ENCODE results near the gene LPIN3.

LPIN3 gene

DNA sequence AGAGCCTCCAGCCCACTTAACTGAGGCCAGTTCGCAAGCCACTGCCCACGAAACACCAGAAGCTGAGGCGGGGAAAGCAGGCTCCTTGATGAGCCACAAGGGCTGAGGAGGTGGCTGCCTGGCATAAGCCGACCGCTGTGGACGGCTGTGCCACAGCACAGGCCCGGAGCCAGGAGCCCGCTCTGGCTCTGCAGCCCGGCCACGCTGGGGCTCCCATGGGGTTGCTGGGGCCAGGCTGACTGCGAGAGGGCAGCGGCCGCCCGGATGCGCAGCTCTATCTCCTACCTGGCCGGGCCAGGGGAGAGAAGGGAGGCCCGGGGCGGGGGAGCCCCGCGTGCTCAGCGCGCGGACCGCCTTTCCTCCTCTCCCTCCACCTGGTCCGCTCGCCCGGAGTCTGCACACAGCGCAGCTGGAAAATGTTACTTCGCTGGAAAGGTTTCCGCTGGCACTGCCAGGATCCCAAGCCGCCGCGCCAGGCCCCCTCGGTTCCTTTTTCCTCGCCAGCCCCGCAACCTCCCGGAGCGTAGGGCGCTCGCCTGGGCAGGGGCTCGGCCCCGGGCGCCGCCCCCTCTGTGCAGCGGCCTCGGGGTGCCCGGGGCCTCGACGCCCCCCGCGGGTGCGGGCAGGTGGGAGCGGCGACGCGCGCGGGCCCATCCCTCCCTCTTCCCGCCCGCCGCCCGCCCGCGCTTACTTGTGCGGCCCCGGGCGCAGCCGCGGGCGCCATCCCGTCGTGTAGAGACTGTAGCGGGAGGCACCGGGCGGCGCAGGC lies 25.3 kb downstream of the LPIN3 start:
- DNase-seq (ENCODE audit: low read depth), result no peak

DNA sequence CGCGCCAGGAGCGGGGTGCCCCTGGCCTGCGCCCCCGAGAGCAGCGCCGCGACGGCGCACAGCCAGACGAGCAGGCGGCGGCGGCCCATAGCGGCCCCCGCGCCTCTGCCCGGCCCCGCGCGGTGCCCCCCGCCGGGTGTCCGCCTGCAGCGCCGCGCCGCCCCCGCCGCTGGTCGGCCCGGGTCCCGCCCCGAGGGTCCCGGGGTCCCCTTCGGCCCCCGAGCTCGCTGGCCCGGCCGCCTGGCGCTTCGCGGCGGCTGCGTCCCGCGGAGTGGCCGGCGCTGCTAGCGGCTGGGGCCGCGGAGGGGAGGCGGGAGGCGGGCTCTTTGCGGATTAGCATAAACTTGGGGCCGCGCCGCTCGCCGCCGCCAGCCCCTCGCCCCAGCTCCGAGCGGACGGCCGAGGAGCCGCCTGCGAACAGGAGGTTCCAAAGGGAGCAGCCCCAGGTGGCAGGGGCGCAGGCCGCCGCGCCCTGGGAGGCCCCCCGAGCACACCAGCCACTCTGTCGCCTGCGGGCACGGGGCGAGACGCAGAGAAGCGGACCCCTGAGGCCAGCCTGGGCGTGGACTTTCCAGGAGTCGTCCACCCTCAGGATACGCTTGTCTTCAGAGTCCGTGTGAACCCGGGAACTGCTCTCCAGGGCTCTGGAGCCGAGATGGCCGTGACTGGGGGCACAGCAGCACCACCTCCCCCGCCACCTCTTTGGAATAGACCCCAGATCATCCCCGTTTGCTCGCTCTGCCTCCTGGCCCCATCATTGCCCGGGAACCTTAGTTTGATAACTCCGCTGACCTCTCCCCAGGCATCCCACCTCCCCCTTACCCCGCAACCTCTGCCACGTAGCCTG lies 26.1 kb downstream of the LPIN3 start, which contains the start of gene EMILIN3:
Gene EMILIN3 (minus strand): TSS at position 273 of the 847 bp plus-strand sequence. CDS start 184 bp downstream, at position 89.
- no peak for DNase-seq (ENCODE audit: low read depth)

GRCh38 chr20:41367393-41367695 lies 26.7 kb downstream of the LPIN3 start:
- DNase-seq (ENCODE audit: low read depth), result no peak

DNA sequence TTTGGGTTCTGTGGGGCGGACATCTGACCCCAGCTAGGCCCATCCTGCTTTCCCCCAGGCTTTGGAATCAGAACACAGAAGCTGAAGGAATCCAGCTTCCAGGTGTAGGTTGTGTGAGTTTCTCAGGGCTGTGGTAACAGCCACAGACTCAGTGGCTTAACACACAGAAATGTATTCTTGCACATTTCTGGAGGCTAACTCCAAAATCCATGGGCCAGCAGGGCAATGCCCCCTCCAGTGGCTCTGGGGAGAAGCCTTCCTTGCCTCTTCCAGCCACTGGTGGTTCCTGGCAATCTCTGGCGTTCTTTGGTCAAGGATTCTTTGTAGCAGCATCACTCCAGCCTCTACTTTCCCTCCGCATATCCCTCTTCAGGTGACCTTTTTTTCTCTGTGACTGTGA lies 27.3 kb downstream of the LPIN3 start:
- DNase-seq (ENCODE audit: low read depth), result no peak

- no peak for DNase-seq (ENCODE audit: low read depth)
Measured at GRCh38 chr20:41369673-41370072, 29.1 kb downstream of the LPIN3 start.

DNA sequence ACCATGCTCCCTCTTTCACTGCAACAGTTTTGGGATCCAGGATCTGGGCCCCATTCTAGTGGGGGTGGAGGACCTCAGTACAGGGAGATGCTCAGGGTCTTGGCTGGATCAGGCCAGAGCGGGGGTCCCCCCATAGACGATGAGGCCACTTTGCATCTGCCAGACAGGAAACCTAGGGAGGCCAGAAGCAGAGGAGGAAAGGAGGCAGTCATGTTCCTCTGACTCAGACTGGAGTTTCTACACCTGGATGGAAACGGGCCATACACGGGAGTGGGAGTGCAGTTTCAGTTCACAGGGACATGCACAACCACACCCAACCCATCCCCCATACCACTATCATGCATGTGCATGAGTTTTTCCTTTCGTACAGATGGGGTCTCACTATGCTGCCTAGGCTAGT lies 29.6 kb downstream of the LPIN3 start:
- DNase-seq (ENCODE audit: low read depth), result no peak

DNA sequence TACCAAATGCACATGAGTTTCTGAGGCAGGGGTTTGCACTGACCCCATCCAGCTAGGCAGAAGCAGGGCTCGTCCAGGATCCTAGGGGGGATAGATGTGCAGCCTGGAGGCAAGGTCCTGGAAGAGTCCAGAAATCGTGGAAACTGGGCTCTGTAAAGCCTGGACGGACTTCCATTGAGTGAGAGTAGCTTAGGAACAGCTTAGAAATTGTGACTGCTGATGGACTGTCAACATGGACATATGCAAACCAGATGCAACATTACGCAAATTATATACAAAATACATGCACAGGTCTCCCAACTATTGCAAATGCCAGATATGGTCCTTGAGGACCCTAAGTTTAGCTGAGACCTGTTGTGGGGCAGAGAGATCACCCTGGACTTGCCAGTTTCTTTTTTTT lies 30.8 kb downstream of the LPIN3 start:
- DNase-seq (ENCODE audit: low read depth), result no peak

- no peak for DNase-seq (ENCODE audit: low read depth)
Measured at GRCh38 chr20:41373251-41373783, 32.7 kb downstream of the LPIN3 start.

DNA sequence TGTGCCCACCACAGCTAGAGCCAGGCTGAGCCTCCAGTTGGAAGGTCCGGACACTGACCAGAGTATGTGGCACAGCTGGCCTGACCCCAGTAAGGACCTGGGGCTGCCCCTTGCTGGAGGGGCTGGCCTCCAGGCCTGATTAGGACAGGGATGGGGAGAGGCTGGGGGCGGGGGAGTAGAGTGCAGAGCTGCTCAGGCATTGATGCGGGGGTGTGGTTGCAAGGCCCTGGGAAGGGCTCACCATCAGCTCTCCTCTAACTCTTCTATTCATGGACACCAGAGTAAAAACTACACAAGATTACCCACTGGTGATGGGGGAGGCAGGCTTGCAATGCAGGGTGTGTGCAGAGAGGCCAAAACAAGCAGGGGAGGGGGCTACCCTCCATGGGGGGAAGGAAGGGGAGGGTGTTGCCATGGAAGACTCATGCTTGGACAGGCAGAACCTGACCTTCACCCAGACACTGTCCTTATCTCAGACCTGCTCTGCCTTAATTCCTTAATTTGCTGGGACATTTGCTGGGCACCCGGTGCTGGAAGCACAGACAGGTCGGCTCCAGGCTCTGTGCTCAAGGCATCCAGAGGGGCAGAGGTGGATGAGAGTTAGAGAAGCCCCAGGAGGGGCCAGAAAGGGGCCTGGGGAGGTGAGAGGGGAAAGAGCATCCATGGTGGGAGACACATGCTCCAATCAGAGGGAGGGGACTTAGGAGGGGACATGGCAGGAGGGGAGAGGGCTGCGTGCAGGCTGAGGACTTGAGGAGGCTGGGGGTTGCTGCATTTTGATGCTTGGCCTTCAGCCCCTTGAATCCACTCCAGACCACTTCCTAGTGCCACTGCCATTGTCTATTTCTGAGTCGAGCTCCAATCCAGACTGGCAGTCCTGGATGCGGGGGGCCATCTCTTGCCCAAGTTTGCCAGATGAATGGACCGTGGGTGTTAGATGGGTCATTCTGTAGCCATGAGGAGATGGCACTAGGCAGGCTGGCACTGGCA lies 33.6 kb downstream of the LPIN3 start:
- no peak for DNase-seq (ENCODE audit: low read depth)

- no peak for DNase-seq (ENCODE audit: low read depth)
Measured at GRCh38 chr20:41375846-41376245, 35.2 kb downstream of the LPIN3 start.

GRCh38 chr20:41376349-41376748 lies 35.7 kb downstream of the LPIN3 start:
- DNase-seq (ENCODE audit: low read depth), result no peak

- DNase-seq (ENCODE audit: low read depth), result no peak
Measured at GRCh38 chr20:41377275-41377674, 36.7 kb downstream of the LPIN3 start.

GRCh38 chr20:41379551-41379950 lies 38.9 kb downstream of the LPIN3 start:
- DNase-seq (ENCODE audit: low read depth), result no peak

DNA sequence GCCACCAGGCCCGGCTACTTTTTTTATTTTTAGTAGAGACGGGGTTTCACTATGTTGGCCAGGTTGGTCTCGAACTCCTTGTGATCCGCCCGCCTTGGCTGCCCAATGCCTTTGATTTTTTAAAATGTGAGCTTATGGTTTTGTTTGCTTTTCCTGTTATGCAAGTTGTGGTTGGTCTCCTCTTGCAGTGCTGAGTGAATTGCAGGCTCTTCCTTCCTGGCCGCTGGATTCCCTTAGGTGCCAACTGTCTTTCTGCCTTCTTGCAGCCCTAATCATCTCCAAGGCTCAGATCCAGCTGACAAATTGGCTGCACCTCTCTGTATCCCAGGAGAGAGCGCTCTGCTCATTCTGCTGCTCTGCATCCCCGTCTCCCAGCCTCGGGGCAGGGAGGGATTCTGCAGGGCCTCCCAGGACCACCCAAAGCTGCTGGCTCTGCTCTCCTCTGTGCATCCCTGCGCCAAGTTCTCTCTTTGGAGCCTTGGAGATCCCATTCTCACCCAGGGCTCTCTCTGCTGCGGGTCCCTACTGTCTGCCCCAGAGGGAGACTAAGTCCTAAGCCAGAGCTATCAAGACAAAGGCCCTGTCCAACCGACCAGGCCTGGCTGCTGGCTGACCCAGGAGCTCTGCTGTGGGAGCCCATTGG lies 40.1 kb downstream of the LPIN3 start:
- no peak for DNase-seq (ENCODE audit: low read depth)

GRCh38 chr20:41382791-41383305 lies 42.2 kb downstream of the LPIN3 start:
- no peak for DNase-seq (ENCODE audit: low read depth)

DNA sequence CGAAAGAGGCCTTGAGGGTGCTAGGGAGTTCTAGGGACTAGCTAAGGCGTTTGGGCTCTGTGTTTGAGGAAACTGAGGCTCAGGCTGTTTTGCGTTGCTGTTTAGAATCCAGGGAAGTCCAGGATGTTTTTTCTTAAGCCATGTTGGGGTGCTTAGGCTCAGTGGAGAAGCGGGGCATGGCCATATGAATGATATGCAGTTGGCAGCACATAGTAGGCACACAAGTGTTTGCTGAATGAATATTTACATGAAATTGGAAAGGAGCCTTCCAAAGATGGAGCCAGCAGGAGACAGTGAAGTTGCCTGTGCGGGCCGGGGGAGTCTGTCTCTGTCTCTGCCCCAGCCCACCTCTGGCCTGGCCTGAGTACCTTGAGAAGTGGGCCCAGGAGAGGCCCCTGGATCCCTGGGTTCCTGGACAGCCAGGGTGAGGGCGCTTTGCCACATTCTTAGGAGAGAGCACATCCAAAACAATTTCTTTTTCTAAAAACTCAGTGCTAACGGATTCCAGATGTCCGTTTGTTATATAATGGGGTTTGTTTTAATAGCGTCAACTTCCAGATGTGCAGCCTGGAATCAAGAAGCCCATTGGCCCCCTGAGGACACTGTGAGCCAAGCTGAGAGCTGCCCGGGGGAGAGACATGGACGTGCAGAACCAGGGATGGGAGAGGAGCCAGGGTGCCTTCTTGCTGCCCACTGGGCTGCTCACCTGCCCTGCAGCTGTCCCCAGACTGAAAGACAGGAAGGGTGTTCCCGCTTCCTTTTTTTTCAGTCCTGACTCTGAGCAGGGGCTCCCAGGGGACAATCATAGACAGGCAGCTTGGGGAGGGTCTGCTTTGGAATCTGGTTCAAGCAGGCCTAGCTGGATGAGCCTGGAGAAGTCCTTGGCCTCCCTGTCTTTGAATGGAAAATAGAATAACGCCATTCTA lies 46.1 kb downstream of the LPIN3 start:
- DNase-seq (ENCODE audit: low read depth), result no peak

DNA sequence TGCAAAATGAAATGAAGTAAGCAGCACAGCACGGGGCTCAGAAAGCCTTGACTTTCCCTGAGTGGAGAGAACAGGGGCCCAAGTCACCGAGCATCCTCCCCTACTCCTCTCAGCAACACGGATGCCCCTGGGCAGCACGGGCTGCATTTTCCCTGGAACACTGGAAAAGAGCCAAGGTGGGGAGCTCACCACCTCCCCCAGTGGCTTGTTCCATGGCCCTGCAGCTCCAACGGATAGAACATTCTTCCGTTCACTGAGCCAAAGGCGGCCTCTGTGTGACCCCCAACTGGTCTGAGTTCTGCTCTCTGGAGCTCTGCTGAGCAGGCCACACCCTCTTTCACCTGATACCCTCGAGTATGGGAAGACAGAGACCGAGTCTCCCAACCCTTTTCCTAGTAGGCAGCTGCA lies 46.8 kb downstream of the LPIN3 start:
- no peak for DNase-seq (ENCODE audit: low read depth)

DNA sequence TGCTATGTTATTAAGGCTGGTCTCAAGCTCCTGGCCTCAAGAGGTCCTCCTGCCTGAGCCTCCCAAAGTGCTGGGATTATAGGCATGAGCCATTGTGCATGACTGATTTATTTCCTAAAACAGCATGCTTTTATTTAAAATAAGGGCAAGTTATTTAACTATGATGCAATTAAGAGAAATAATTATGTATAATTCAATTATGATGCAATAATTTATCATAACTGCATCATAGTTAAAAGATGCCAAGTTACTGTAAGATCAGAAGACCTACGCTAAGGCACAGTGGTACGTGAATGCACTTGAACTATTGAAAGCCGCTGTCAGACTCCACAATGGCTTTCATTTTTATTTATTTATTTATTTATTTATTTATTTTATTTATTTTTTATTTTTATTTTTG lies 50.3 kb downstream of the LPIN3 start:
- no peak for DNase-seq (ENCODE audit: low read depth)

- no peak for DNase-seq (ENCODE audit: low read depth)
Measured at GRCh38 chr20:41391587-41392001, 51.0 kb downstream of the LPIN3 start.

GRCh38 chr20:41392295-41392694 lies 51.7 kb downstream of the LPIN3 start:
- DNase-seq (ENCODE audit: low read depth), result no peak
